Frontal cortex (tissue), 4 donors: ENCODE data around the gene CCL3. TPM values are rescaled to one million over a fixed set of nuclear protein-coding genes. Genes with fewer than 3 reads are reported as not detected.

Experiments
- DNase-seq, 2 donors: peaks; one replicate each; pipeline ENCODE4 v3.0.0; 2012; ENCODE audit warnings: low spot score in 2 of 2
- FAIRE-seq: peaks from 2 replicates; lab custom pipeline; 2012; peaks lifted over from hg19 to GRCh38; lab: Jason Lieb, UNC
- small RNA-seq: library from RNA; depleted of rRNA; stranded (forward); fragments of <200 nt; gene quantifications from one replicate; pipeline ENCODE3, GENCODE V24; 2014
- total RNA-seq: library from RNA; depleted of rRNA; stranded (reverse); fragments of >200 nt; gene quantifications from one replicate; pipeline ENCODE4 v1.2.3, GENCODE V29; 2014
- donor health status: control.
- donor health status: control.
- donor health status: control.

Gene CCL3
- total RNA-seq, 1 donor from 2014 or later, result 2.0 TPM

- no peak for DNase-seq
- FAIRE-seq, result no peak
These were observed 32.0 kb downstream of the CCL3 start for GRCh38 chr17:36057911-36058310.

DNA sequence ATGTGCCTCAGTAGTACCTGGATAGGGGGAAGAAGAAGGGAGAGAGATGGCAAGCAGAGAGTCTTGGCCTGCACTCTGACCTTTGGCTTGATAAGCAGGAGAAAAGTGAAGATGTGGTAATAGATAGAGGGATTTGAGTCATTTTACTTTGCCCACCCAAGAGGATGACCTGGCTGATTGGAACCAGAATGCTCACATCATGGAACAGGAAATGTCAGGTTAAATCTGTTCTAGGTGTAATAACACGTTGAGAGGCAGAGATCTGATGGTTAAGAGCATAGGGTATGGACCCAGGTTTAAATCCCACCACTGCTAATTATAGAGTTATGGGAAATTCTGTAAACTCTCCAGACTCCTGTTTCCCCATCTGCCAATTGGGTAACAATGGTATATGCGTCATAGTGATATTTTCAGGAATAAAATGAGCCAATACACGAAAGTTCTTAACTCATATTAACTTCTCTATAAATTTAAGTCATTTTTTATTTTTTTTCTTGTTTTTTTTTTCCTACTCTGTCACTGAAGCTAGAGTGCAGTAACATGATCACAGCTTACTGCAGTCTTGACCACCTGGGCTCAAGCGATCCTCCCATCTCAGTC lies 33.9 kb downstream of the CCL3 start:
- FAIRE-seq, result no peak

DNA sequence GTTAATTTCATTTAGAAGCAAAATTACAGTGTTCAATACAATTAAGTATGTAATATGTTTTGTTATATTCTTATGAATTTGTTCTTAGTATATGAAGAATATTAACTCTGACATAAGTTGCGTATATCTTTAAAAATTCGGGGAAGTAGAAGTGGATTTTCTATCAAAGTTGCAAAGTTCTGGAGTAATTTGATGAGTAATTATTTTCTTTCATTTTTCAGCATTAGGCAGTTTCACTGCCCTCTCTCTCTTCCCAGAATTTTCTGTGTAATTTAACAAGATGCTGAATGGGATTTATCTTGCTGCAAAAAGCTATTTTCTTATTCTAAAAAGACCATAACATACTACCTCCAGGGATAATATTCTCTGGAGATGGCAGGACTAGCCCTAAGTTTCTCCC lies 34.8 kb downstream of the CCL3 start:
- no peak for DNase-seq
- FAIRE-seq, result no peak

More for the DNA sequence above, 33.9 kb downstream of the CCL3 start:
- no peak for DNase-seq

DNA sequence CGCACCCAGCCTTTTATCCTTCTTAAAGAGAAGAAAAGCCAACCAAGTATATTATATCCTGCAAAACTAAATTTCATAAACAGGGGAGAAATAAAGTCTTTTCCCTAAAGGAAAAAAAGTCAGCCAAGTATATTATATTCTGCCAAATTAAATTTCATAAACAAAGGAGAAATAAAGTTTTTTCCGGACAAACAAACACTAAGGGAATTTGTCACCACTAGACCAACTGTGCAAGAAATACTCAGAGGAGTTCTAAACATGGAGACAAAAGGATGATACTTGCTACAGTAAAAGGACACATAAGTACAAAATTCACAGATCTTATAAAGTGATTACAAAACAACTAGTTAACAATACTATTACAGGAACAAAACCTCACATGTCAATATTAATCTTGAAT lies 40.3 kb downstream of the CCL3 start:
- no peak for FAIRE-seq
- no peak for DNase-seq

GRCh38 chr17:36048066-36048465 lies 41.9 kb downstream of the CCL3 start:
- DNase-seq, result no peak
- FAIRE-seq, result no peak

Small RNA genes lying within 50 kb of the gene (small RNA-seq; reads per million reads assigned to genes)
- gene RN7SL301P, result not detected

Other genes with a start within 250 kb of the CCL3 start
- not detected for gene HEATR9, start 221.3 kb downstream of the CCL3 start, total RNA-seq
- not detected for gene CCL5, start 209.8 kb downstream of the CCL3 start, total RNA-seq
- 0.41 TPM for gene RDM1, start 159.4 kb downstream of the CCL3 start, total RNA-seq
- not detected for gene LYZL6, start 146.4 kb downstream of the CCL3 start, total RNA-seq
- gene CCL16, start 108.6 kb downstream of the CCL3 start, total RNA-seq, result not detected
- not detected for gene CCL14, start 103.4 kb downstream of the CCL3 start, total RNA-seq
- not detected for gene CCL15, start 88.6 kb downstream of the CCL3 start, total RNA-seq
- not detected for gene CCL23, start 72.2 kb downstream of the CCL3 start, total RNA-seq
- not detected for gene CCL18, start 25.9 kb downstream of the CCL3 start, total RNA-seq
- gene CCL4, start 13.7 kb upstream of the CCL3 start, total RNA-seq, result 1.2 TPM
- 1.6 TPM for gene TBC1D3B, start 86.5 kb upstream of the CCL3 start, total RNA-seq
- gene CCL3L1, start 106.6 kb upstream of the CCL3 start, total RNA-seq, result 0.82 TPM
- gene CCL4L2, start 120.9 kb upstream of the CCL3 start, total RNA-seq, result 2.4 TPM
- gene TBC1D3I, start 174.4 kb upstream of the CCL3 start, total RNA-seq, result under 0.01 TPM
- not detected for gene TBC1D3G, start 233.7 kb upstream of the CCL3 start, total RNA-seq